GM23338 (cell line): Measurements from ENCODE around the gene DGKG. TPM values are rescaled to one million over a fixed set of nuclear protein-coding genes. Genes with fewer than 3 reads are reported as not detected.

Experiments
- ATAC-seq: fragments of 200-7000 bp; cut with Tn5 transposase; 3 replicates; pipeline ENCODE4 v1.9.1; 2020
- DNase-seq: peaks from one replicate; pipeline ENCODE4 v3.0.0-alpha.2; 2015; ENCODE audit warnings: low spot score
- H2AFZ ChIP-seq: fragments of 200-600 bp; sonication (generic); 2 replicates; pipeline ENCODE4 v1.8.0; 2016; ENCODE audit warnings: antibody characterized with exemption, mild to moderate bottlenecking, moderate library complexity
- H3F3A ChIP-seq: fragments of 200-600 bp; sonication (generic); replicated peaks from 2 replicates; pipeline ENCODE4 v1.8.0; 2017; ENCODE audit warnings: antibody characterized with exemption, mixed run types, low read depth
- H3K27ac ChIP-seq: fragments of 200-600 bp; sonication (generic); 2 replicates; pipeline ENCODE4 v1.6.1; 2016; ENCODE audit warnings: low read depth
- H3K27me3 ChIP-seq: fragments of 200-600 bp; sonication (generic); 2 replicates; pipeline ENCODE4 v1.8.0; 2016; ENCODE audit warnings: mild to moderate bottlenecking, mixed run types, moderate library complexity; ENCODE audit not compliant: insufficient read depth
- H3K36me3 ChIP-seq: fragments of 200-600 bp; sonication (generic); 2 replicates; pipeline ENCODE4 v1.8.0; 2016; ENCODE audit warnings: mild to moderate bottlenecking; ENCODE audit not compliant: insufficient read depth
- H3K4me1 ChIP-seq: fragments of 200-600 bp; sonication (generic); 2 replicates; pipeline ENCODE4 v1.8.0; 2016; ENCODE audit warnings: mild to moderate bottlenecking, moderate library complexity; ENCODE audit not compliant: insufficient read depth
- H3K4me2 ChIP-seq: fragments of 200-600 bp; sonication (generic); 2 replicates; pipeline ENCODE4 v1.7.1; 2017; ENCODE audit warnings: mixed run types
- H3K4me3 ChIP-seq: fragments of 200-600 bp; sonication (generic); 2 replicates; pipeline ENCODE4 v1.6.1; 2016; ENCODE audit warnings: mixed run types
- H3K79me2 ChIP-seq: fragments of 200-600 bp; sonication (generic); replicated peaks from 2 replicates; pipeline ENCODE4 v1.8.0; 2017; ENCODE audit warnings: mild to moderate bottlenecking; ENCODE audit not compliant: insufficient read depth
- H3K9me2 ChIP-seq: fragments of 200-600 bp; sonication (generic); 2 replicates; pipeline ENCODE4 v1.8.0; 2017; ENCODE audit not compliant: insufficient read depth
- H4K20me1 ChIP-seq: fragments of 200-600 bp; sonication (generic); replicated peaks from 2 replicates; pipeline ENCODE4 v1.8.0; 2017; ENCODE audit warnings: mild to moderate bottlenecking; ENCODE audit not compliant: insufficient read depth
- H3K27ac Mint-ChIP-seq: 2 replicates; pipeline ENCODE4 v1.8.0; 2020; ENCODE audit warnings: inconsistent platforms, mild to moderate bottlenecking, moderate library complexity, mixed read lengths
- H3K27me3 Mint-ChIP-seq: 3 replicates; pipeline ENCODE4 v1.8.0; 2022; ENCODE audit warnings: low read depth, mild to moderate bottlenecking, moderate library complexity, mixed read lengths, inconsistent platforms; ENCODE audit not compliant: insufficient read depth, poor library complexity
- H3K36me3 Mint-ChIP-seq: 3 replicates; pipeline ENCODE4 v1.8.0; 2021; ENCODE audit warnings: low read depth, mild to moderate bottlenecking, inconsistent platforms, moderate library complexity, mixed read lengths
- H3K4me1 Mint-ChIP-seq: 3 replicates; pipeline ENCODE4 v1.8.0; 2020; ENCODE audit warnings: mild to moderate bottlenecking, inconsistent platforms, mixed read lengths
- H3K4me3 Mint-ChIP-seq: 3 replicates; pipeline ENCODE4 v1.8.0; 2021; ENCODE audit warnings: moderate library complexity, mild to moderate bottlenecking, inconsistent platforms, mixed read lengths
- H3K9me3 Mint-ChIP-seq: 3 replicates; pipeline ENCODE4 v1.8.0; 2020; ENCODE audit warnings: moderate library complexity, mild to moderate bottlenecking, inconsistent platforms, mixed read lengths
- CREB1 ChIP-seq: fragments of 250-450 bp; sonication (Bioruptor Pico); IDR thresholded peaks from 2 replicates; pipeline ENCODE4 v1.5.0; 2020; ENCODE audit warnings: low read depth, mild to moderate bottlenecking, moderate library complexity
- EZH2 ChIP-seq: fragments of 200-600 bp; sonication (generic); IDR thresholded peaks from one replicate; pipeline ENCODE4 v1.8.0; 2017; ENCODE audit warnings: antibody characterized with exemption, mild to moderate bottlenecking, low read depth; ENCODE audit not compliant: unreplicated experiment
- EZH2phosphoT487 ChIP-seq: fragments of 200-600 bp; sonication (generic); IDR thresholded peaks from one replicate; pipeline ENCODE4 v1.8.1; 2018; ENCODE audit warnings: antibody characterized with exemption; ENCODE audit not compliant: unreplicated experiment
- JUNB ChIP-seq: IDR thresholded peaks from one replicate; pipeline ENCODE4 v1.6.1; 2016; ENCODE audit warnings: antibody characterized with exemption; ENCODE audit not compliant: unreplicated experiment
- NANOG ChIP-seq: IDR thresholded peaks from 2 replicates; pipeline ENCODE4 v1.6.1; 2016; ENCODE audit warnings: antibody characterized with exemption, borderline replicate concordance
- POLR2AphosphoS5 ChIP-seq: IDR thresholded peaks from 2 replicates; pipeline ENCODE4 v1.6.1; 2016; ENCODE audit warnings: antibody characterized with exemption, low read depth
- STAT1 ChIP-seq: IDR thresholded peaks from one replicate; pipeline ENCODE4 v1.6.1; 2016; ENCODE audit warnings: antibody characterized with exemption; ENCODE audit not compliant: unreplicated experiment
- ZNF114 ChIP-seq: fragments of 250-450 bp; sonication (Bioruptor Pico); IDR thresholded peaks from 2 replicates; pipeline ENCODE4 v1.5.0; 2020; ENCODE audit warnings: mild to moderate bottlenecking, moderate library complexity
- ZNF331 ChIP-seq: fragments of 250-450 bp; sonication (Bioruptor Pico); IDR thresholded peaks from 2 replicates; pipeline ENCODE4 v1.5.0; 2020; ENCODE audit warnings: low read depth, mild to moderate bottlenecking, moderate library complexity
- polyA plus RNA-seq: library from polyadenylated mRNA; unstranded; fragments of >200 nt; fragmentation: Nextera tagmentation; extraction: Ambion mirVana; gene quantifications from 2 replicates; pipeline ENCODE4 v1.2.1, GENCODE V29; 2016
- total RNA-seq: library from RNA; depleted of rRNA; stranded (reverse); fragments of >200 nt; shearing (Covaris generic); gene quantifications from 2 replicates; pipeline ENCODE4 v1.2.3, GENCODE V29; 2014
- TF ChIP-seq, protein P1 (sequence below): IDR thresholded peaks from 2 replicates; pipeline ENCODE4 v1.6.1; 2016; ENCODE audit warnings: antibody characterized with exemption
- TF ChIP-seq, protein P2 (sequence below), 2 experiments: fragments of 200-600 bp in 1 of 2; sonication (generic) in 1 of 2; conservative IDR thresholded peaks; 2 replicates each; pipeline versions ENCODE4 v1.5.1 to v1.6.1; 2016 to 2017; ENCODE audit warnings: antibody characterized with exemption in 2 of 2, low read depth in 2 of 2, mild to moderate bottlenecking in 2 of 2, moderate library complexity in 1 of 2
- TF ChIP-seq, protein P3 (sequence below): fragments of 250-450 bp; sonication (Bioruptor Pico); IDR thresholded peaks from 2 replicates; pipeline ENCODE4 v1.5.0; 2020; ENCODE audit warnings: mild to moderate bottlenecking, moderate library complexity

Gene DGKG
- total and polyA plus RNA-seq, 2 experiments from 2014 or later = 0.14 to 0.31 TPM

DNA sequence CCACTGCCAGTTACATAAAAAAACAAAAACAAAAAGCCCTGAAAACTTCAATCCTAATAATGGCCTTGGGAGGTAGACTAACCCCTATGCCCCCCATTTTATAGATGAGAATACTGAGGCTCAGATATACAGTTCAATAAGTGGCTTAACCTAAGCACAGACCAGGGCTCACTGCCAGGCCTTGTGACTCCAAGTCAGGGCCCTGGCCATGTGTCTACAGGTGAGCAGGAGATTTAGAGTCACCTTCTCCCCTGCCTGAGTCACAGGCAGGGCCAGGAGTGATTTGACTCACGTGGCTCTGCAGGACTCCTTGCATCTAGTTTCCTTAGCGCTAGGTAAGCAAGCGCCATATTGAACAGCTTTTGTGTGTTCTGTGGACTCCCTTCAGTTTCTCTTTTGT is 154.5 kb downstream of the DGKG start:
- TF ChIP-seq EZH2 = no peak
- no peak for TF ChIP-seq NANOG
- TF ChIP-seq EZH2phosphoT487 = no peak
- no peak for TF ChIP-seq ZNF114 (CRISPR knock-in tag)
- no peak for TF ChIP-seq JUNB
- no peak for TF ChIP-seq CREB1
- TF ChIP-seq, protein P1, sequence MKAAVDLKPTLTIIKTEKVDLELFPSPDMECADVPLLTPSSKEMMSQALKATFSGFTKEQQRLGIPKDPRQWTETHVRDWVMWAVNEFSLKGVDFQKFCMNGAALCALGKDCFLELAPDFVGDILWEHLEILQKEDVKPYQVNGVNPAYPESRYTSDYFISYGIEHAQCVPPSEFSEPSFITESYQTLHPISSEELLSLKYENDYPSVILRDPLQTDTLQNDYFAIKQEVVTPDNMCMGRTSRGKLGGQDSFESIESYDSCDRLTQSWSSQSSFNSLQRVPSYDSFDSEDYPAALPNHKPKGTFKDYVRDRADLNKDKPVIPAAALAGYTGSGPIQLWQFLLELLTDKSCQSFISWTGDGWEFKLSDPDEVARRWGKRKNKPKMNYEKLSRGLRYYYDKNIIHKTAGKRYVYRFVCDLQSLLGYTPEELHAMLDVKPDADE = no peak
- no peak for TF ChIP-seq POLR2AphosphoS5
- DNase-seq (no peak), ATAC-seq (no peak)
- H3K27me3 Mint-ChIP-seq = peaks cover 11% of the 10 kb centered on the region
- H3K9me3 Mint-ChIP-seq = no peaks in the 10 kb centered on the region; the same call in 2 of the 3 replicates
- 0 out of 2 replicates have a peak, but pooled peaks cover 6% of the 10 kb centered on the region for H3F3A ChIP-seq
- H3K27me3 ChIP-seq = no peaks in the 10 kb centered on the region
- H3K9me2 ChIP-seq = 0 out of 2 replicates have a peak, but pooled peaks cover 4% of the 10 kb centered on the region
- no peak overlapping the region for H3K4me2 ChIP-seq
- no peak overlapping the region for H3K4me3 ChIP-seq
- no peaks in the 10 kb centered on the region for H3K36me3 Mint-ChIP-seq
- no peak overlapping the region for H3K27ac ChIP-seq
- no peak overlapping the region for H3K4me3 Mint-ChIP-seq
- H3K4me1 Mint-ChIP-seq = peaks cover 38% of the 10 kb centered on the region
- H3K36me3 ChIP-seq = no peaks in the 10 kb centered on the region
- H3K27ac Mint-ChIP-seq = no peak overlapping the region
- H3K4me1 ChIP-seq = peaks cover 22% of the 10 kb centered on the region
- H4K20me1 ChIP-seq = no peaks in the 10 kb centered on the region
- H2AFZ ChIP-seq = no peak overlapping the region
- no peaks in the 10 kb centered on the region for H3K79me2 ChIP-seq

GRCh38 chr3:186200726-186201125 is 161.3 kb downstream of the DGKG start:
- ATAC-seq = no peak
- peaks cover 15% of the 10 kb centered on the region for H3K4me1 Mint-ChIP-seq
- no peak for TF ChIP-seq JUNB
- TF ChIP-seq NANOG = no peak
- TF ChIP-seq, protein P2, sequence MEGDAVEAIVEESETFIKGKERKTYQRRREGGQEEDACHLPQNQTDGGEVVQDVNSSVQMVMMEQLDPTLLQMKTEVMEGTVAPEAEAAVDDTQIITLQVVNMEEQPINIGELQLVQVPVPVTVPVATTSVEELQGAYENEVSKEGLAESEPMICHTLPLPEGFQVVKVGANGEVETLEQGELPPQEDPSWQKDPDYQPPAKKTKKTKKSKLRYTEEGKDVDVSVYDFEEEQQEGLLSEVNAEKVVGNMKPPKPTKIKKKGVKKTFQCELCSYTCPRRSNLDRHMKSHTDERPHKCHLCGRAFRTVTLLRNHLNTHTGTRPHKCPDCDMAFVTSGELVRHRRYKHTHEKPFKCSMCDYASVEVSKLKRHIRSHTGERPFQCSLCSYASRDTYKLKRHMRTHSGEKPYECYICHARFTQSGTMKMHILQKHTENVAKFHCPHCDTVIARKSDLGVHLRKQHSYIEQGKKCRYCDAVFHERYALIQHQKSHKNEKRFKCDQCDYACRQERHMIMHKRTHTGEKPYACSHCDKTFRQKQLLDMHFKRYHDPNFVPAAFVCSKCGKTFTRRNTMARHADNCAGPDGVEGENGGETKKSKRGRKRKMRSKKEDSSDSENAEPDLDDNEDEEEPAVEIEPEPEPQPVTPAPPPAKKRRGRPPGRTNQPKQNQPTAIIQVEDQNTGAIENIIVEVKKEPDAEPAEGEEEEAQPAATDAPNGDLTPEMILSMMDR (conservative IDR thresholded peaks at IDR 0.05; ENCODE audit: low read depth in 2 of 2) = no peak
- no peak for TF ChIP-seq ZNF114 (CRISPR knock-in tag)
- no peak for TF ChIP-seq STAT1
- TF ChIP-seq POLR2AphosphoS5 = no peak
- no peak for TF ChIP-seq EZH2
- TF ChIP-seq CREB1 = no peak
- TF ChIP-seq, protein P1 = no peak
- TF ChIP-seq, protein P3, sequence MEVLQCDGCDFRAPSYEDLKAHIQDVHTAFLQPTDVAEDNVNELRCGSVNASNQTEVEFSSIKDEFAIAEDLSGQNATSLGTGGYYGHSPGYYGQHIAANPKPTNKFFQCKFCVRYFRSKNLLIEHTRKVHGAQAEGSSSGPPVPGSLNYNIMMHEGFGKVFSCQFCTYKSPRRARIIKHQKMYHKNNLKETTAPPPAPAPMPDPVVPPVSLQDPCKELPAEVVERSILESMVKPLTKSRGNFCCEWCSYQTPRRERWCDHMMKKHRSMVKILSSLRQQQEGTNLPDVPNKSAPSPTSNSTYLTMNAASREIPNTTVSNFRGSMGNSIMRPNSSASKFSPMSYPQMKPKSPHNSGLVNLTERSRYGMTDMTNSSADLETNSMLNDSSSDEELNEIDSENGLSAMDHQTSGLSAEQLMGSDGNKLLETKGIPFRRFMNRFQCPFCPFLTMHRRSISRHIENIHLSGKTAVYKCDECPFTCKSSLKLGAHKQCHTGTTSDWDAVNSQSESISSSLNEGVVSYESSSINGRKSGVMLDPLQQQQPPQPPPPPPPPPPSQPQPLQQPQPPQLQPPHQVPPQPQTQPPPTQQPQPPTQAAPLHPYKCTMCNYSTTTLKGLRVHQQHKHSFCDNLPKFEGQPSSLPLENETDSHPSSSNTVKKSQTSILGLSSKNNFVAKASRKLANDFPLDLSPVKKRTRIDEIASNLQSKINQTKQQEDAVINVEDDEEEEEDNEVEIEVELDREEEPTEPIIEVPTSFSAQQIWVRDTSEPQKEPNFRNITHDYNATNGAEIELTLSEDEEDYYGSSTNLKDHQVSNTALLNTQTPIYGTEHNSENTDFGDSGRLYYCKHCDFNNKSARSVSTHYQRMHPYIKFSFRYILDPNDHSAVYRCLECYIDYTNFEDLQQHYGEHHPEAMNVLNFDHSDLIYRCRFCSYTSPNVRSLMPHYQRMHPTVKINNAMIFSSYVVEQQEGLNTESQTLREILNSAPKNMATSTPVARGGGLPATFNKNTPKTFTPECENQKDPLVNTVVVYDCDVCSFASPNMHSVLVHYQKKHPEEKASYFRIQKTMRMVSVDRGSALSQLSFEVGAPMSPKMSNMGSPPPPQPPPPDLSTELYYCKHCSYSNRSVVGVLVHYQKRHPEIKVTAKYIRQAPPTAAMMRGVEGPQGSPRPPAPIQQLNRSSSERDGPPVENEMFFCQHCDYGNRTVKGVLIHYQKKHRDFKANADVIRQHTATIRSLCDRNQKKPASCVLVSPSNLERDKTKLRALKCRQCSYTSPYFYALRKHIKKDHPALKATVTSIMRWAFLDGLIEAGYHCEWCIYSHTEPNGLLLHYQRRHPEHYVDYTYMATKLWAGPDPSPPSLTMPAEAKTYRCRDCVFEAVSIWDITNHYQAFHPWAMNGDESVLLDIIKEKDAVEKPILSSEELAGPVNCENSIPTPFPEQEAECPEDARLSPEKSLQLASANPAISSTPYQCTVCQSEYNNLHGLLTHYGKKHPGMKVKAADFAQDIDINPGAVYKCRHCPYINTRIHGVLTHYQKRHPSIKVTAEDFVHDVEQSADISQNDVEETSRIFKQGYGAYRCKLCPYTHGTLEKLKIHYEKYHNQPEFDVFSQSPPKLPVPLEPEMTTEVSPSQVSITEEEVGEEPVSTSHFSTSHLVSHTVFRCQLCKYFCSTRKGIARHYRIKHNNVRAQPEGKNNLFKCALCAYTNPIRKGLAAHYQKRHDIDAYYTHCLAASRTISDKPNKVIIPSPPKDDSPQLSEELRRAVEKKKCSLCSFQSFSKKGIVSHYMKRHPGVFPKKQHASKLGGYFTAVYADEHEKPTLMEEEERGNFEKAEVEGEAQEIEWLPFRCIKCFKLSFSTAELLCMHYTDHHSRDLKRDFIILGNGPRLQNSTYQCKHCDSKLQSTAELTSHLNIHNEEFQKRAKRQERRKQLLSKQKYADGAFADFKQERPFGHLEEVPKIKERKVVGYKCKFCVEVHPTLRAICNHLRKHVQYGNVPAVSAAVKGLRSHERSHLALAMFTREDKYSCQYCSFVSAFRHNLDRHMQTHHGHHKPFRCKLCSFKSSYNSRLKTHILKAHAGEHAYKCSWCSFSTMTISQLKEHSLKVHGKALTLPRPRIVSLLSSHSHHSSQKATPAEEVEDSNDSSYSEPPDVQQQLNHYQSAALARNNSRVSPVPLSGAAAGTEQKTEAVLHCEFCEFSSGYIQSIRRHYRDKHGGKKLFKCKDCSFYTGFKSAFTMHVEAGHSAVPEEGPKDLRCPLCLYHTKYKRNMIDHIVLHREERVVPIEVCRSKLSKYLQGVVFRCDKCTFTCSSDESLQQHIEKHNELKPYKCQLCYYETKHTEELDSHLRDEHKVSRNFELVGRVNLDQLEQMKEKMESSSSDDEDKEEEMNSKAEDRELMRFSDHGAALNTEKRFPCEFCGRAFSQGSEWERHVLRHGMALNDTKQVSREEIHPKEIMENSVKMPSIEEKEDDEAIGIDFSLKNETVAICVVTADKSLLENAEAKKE (CRISPR knock-in tag) = no peak
- TF ChIP-seq ZNF331 (CRISPR knock-in tag) = no peak

More at GRCh38 chr3:186200726-186201125, 161.3 kb downstream of the DGKG start:
- Histone ChIP-seq H2AFZ (no peak overlapping the region), H4K20me1 (no peaks in the 10 kb centered on the region), H3K27me3 (peaks cover 24% of the 10 kb centered on the region), H3K4me2 (no peak overlapping the region), H3K4me1 (peaks cover 9% of the 10 kb centered on the region; the same call in 1 of the 2 replicates), H3K9me2 (0 out of 2 replicates have a peak, but pooled peaks cover 4% of the 10 kb centered on the region), H3K36me3 (no peaks in the 10 kb centered on the region), H3K79me2 (no peaks in the 10 kb centered on the region), H3F3A (no peaks in the 10 kb centered on the region), H3K27ac (no peak overlapping the region), H3K4me3 (no peak overlapping the region)
- H3K27me3 Mint-ChIP-seq = peaks cover 4% of the 10 kb centered on the region
- H3K9me3 Mint-ChIP-seq = no peaks in the 10 kb centered on the region; the same call in 2 of the 3 replicates
- no peak overlapping the region for H3K4me3 Mint-ChIP-seq
- no peak for DNase-seq
- no peaks in the 10 kb centered on the region for H3K36me3 Mint-ChIP-seq
- H3K27ac Mint-ChIP-seq = no peak overlapping the region
